ENCODE results near the gene FBXL3. TPM values are rescaled to one million over a fixed set of nuclear protein-coding genes. Genes with fewer than 3 reads are reported as not detected.

Gene FBXL3
- total RNA-seq, 1 donor from 2014 or later = 25.0 TPM

DNA sequence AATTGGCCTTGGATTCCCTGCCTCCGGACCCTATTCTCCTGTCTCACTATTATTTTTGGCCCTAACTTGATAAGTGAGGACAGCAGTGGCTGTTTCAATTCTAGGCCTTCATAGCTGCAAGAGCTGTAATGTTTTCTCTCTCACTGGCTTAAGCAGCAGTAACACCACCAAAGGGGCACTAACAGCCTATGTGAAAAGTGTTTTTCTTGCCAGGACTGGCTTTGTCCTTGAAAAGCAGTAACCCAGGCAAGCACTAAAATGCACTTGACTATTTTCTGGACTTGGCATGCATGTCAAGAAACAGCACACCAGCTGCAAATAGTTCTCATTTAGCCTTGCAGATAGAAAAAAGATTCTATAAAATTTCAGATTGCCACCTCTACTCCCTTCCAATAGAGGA, 9.3 kb upstream of the FBXL3 start:
- TF ChIP-seq, protein P1, sequence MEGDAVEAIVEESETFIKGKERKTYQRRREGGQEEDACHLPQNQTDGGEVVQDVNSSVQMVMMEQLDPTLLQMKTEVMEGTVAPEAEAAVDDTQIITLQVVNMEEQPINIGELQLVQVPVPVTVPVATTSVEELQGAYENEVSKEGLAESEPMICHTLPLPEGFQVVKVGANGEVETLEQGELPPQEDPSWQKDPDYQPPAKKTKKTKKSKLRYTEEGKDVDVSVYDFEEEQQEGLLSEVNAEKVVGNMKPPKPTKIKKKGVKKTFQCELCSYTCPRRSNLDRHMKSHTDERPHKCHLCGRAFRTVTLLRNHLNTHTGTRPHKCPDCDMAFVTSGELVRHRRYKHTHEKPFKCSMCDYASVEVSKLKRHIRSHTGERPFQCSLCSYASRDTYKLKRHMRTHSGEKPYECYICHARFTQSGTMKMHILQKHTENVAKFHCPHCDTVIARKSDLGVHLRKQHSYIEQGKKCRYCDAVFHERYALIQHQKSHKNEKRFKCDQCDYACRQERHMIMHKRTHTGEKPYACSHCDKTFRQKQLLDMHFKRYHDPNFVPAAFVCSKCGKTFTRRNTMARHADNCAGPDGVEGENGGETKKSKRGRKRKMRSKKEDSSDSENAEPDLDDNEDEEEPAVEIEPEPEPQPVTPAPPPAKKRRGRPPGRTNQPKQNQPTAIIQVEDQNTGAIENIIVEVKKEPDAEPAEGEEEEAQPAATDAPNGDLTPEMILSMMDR (IDR thresholded peaks at IDR 0.05; ENCODE audit: borderline replicate concordance) = no peak
- Histone ChIP-seq H3K27me3 (ENCODE audit: low read depth) (no peaks in the 10 kb centered on the region), H3K27ac (replicated peaks) (no peak overlapping the region), H3K36me3 (no peaks in the 10 kb centered on the region), H3K4me1 (peaks cover 9% of the 10 kb centered on the region), H3K9me3 (replicated peaks) (no peaks in the 10 kb centered on the region), H3K4me3 (no peak overlapping the region)
- intact Hi-C loops (cut with micrococcal nuclease) = no loop called here
- DNase-seq = no peak

DNA sequence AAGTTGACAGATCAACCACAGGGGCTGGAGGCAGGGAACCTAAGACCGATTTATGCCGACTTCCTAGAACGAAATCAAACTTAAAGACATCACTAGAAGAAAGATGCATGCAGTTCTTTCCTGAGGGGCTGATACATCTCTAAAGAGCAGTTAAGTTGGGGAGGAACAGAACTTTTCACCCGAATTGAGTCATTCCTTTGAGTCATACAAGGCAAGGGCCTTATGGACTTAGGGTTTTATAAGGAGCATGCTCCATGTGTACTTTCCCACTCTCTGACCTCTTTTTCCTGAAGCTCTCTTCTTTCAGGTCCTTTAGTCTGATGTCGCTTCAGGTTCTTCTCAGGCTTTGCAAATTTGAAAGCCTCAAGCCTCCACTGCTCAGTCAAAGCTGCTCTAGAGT, 7.9 kb upstream of the FBXL3 start:
- intact Hi-C loops (cut with micrococcal nuclease) = no loop called here
- H3K9me3 ChIP-seq (replicated peaks) = no peaks in the 10 kb centered on the region
- peaks cover 9% of the 10 kb centered on the region for H3K4me1 ChIP-seq
- H3K4me3 ChIP-seq = no peak overlapping the region
- TF ChIP-seq, protein P1 (IDR thresholded peaks at IDR 0.05; ENCODE audit: borderline replicate concordance) = no peak
- no peak for DNase-seq
- H3K27ac ChIP-seq (replicated peaks) = no peak overlapping the region
- H3K36me3 ChIP-seq = no peaks in the 10 kb centered on the region
- no peaks in the 10 kb centered on the region for H3K27me3 ChIP-seq (ENCODE audit: low read depth)

DNA sequence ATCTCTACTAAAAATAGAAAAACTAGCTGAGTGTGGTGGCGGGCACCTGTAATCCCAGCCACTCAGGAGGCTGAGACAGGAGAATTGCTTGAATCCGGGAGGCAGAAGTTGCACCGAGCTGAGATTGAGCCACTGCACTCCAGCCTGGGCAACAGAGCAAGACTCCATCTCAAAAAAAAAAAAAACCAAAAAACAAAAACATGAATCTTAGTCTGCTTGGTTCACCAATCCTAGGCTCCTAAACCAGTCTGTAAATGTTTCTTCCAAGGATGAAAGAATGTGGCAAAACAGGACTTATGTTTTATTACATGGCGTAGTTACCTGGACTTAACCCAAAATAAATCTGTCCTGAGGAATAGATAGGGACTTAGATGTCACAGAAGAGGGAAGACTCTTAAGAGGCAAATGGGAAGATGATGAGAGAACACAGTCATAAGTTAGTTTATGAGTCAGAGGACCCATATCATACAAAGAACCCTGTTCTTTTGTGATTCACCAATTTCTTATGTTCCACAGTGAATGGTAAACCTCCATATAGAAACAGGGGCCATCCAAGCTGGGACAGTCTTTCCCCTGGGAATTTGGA, 6.9 kb upstream of the FBXL3 start:
- Histone ChIP-seq H3K36me3 (no peaks in the 10 kb centered on the region), H3K27ac (replicated peaks) (no peak overlapping the region), H3K9me3 (replicated peaks) (no peaks in the 10 kb centered on the region), H3K4me1 (peaks cover 9% of the 10 kb centered on the region), H3K4me3 (no peak overlapping the region), H3K27me3 (ENCODE audit: low read depth) (no peaks in the 10 kb centered on the region)
- no peak for DNase-seq
- intact Hi-C loops (cut with micrococcal nuclease) = no loop called here
- TF ChIP-seq, protein P1 (IDR thresholded peaks at IDR 0.05; ENCODE audit: borderline replicate concordance) = no peak

- intact Hi-C loops (cut with micrococcal nuclease) = no loop called here
- Histone ChIP-seq H3K9me3 (replicated peaks) (no peaks in the 10 kb centered on the region), H3K27ac (replicated peaks) (no peak overlapping the region), H3K27me3 (ENCODE audit: low read depth) (no peaks in the 10 kb centered on the region), H3K36me3 (no peaks in the 10 kb centered on the region), H3K4me3 (no peak overlapping the region), H3K4me1 (peaks cover 24% of the 10 kb centered on the region)
- no peak for DNase-seq
- TF ChIP-seq, protein P1 (IDR thresholded peaks at IDR 0.05; ENCODE audit: borderline replicate concordance) = no peak
These were observed 4.8 kb upstream of the FBXL3 start for GRCh38 chr13:77031656-77032243.

GRCh38 chr13:77029436-77029835, 2.5 kb upstream of the FBXL3 start:
- no peaks in the 10 kb centered on the region for H3K36me3 ChIP-seq
- TF ChIP-seq, protein P1 (IDR thresholded peaks at IDR 0.05; ENCODE audit: borderline replicate concordance) = no peak
- peaks cover 37% of the 10 kb centered on the region for H3K4me1 ChIP-seq
- intact Hi-C loops (cut with micrococcal nuclease) = no loop called here
- H3K27ac ChIP-seq (replicated peaks) = no peak overlapping the region
- H3K9me3 ChIP-seq (replicated peaks) = no peaks in the 10 kb centered on the region
- no peaks in the 10 kb centered on the region for H3K27me3 ChIP-seq (ENCODE audit: low read depth)
- DNase-seq = no peak
- H3K4me3 ChIP-seq = no peak overlapping the region
